ENCODE data around the gene HSPA12A. TPM values are rescaled to one million over a fixed set of nuclear protein-coding genes. Genes with fewer than 3 reads are reported as not detected.

Gene HSPA12A, protein sequence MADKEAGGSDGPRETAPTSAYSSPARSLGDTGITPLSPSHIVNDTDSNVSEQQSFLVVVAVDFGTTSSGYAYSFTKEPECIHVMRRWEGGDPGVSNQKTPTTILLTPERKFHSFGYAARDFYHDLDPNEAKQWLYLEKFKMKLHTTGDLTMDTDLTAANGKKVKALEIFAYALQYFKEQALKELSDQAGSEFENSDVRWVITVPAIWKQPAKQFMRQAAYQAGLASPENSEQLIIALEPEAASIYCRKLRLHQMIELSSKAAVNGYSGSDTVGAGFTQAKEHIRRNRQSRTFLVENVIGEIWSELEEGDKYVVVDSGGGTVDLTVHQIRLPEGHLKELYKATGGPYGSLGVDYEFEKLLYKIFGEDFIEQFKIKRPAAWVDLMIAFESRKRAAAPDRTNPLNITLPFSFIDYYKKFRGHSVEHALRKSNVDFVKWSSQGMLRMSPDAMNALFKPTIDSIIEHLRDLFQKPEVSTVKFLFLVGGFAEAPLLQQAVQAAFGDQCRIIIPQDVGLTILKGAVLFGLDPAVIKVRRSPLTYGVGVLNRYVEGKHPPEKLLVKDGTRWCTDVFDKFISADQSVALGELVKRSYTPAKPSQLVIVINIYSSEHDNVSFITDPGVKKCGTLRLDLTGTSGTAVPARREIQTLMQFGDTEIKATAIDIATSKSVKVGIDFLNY
- total RNA-seq (2014; rRNA removed; shearing (Covaris generic)): 10.0 and 10.6 TPM in 2 replicates
- polyA plus RNA-seq (2014; cell fraction: nucleus; rRNA removed): 16.0 and 31.8 TPM in 2 replicates

- DNase-seq (ENCODE audit: extremely low read depth, low read depth): peak; percentile 64
Observed at GRCh38 chr10:116742367-116743265, at the start of gene HSPA12A. TSS of gene HSPA12A (minus strand) at chr10:116742566. CDS start at chr10:116742469, 97 bp downstream.

DNA sequence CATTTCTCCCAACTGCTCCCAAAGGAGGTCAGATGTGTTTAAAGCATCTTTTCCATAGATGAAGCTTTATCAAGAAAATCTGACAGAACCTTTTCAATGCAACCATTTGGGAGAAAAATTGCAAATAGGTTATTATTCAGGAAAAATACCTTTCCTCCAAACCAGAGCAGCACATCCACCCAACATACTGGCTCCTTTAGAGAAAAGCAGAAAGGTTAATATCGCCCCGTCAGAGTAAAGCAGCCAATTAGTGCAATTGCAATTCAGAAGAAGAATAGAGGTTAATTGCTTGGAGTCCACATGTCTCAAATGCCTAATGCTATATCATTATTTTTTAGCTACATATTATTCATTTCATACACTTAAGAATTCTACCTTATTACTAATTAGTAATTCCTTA lies 48.9 kb upstream of the HSPA12A start:
- no peak for DNase-seq (ENCODE audit: extremely low read depth, low read depth)

DNA sequence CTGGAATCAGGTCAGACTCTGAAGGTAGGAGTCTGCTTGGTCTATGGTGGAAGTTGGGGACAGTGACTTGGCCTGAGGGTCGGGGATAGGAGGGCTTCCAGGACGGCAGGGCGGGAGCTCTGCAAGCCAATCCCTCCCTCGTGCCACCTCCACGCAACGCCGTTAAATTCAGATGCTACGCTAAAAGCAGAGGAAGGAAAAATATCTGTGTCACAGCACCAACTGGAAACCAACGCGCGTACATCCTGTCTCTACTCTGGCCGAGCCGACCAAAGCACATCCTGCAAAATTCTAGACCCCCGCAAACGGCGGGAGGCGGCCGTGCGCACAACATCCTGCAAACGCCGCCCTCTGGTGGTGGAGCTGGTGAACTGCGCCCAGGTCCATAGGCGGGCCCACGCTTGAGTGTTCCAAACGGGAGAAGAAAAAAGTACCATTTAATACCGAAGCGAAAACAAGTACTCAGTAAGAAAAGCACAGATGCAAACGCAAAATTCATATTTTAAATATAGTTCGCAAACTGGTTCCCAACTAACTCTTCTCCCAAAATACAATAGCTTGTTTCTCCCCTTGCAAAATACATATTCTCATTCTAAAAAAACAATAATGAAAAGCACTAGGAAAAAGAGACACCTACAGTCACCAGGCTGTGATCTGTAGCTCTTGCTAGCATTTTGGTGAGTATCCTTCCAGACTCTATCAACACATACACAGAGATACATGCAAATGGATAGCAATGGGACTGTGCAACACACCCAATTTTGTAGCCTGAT lies 45.7 kb upstream of the HSPA12A start:
- DNase-seq (ENCODE audit: extremely low read depth, low read depth): peak; percentile 48

DNA sequence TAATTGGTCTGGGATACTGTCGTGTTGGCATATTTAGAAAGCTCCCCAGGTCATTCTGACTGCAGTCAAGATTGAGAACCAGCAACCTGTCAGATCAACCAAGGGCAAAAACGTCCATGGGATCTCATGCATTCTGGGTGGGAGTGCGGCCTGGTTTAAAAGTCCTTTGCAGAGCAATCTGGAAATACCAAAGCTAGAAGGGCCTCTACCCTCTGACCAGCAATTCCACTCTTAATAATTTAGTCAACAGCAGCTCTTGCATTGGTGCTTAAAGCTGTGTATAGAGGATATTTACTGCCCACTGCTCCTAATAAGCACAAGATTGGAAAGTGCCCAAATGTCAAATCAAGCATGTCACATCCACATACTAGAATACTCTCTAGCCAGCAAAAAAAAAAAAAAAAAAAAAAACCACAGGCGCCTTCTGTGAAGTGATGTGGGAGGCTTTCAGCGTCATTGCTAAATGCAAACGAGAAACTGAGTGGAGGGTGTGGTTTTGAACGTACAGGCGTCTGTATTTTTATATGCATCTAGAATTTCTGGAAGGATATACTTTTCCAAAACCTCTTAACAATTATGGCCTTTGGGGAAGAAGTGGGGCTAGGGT lies 44.8 kb upstream of the HSPA12A start:
- DNase-seq (ENCODE audit: extremely low read depth, low read depth): no peak

DNA sequence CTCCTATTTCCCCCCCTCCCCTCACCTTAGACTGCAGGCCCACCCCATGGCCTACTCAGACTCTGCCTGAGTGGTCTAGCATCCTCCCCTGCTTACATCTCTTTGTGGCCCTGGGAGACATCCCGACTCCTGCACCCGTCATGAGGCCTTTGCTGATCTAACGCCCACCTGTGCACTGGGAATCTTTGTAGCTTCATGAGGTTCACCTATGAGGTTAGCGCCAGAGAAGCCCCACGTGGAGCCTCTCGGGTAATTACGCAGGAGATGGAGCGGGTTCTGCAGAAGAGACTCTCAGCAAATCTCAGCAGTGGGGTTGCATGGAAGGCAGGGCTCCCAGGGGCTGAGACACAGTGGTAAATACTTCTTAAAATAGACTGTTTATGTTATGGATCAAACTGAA lies 43.5 kb upstream of the HSPA12A start:
- no peak for DNase-seq (ENCODE audit: extremely low read depth, low read depth)

GRCh38 chr10:116785282-116785681 lies 42.9 kb upstream of the HSPA12A start:
- DNase-seq (ENCODE audit: extremely low read depth, low read depth): no peak

- DNase-seq (ENCODE audit: extremely low read depth, low read depth): no peak
Observed at GRCh38 chr10:116784651-116785050, 42.3 kb upstream of the HSPA12A start.

DNA sequence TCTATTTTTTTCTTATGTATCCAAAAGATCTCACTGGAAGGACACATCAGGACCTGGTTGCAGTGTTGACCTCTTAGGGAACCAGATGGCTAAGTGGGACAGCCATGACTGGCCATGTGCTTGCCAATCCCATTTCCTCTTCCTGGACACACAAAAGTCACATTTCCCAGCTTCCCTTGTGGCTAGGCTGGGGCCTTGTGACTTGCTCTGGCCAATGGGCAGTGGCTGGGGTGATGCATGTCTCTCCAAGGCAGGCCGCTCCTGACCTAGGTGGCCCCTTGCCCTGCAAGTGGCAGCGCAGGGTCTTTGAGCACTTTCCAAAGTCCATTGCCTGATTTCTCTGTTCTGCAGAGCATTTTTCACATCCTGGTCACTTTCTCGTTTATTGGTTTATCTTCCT lies 41.7 kb upstream of the HSPA12A start:
- DNase-seq (ENCODE audit: extremely low read depth, low read depth): no peak

- DNase-seq (ENCODE audit: extremely low read depth, low read depth): no peak
Observed at GRCh38 chr10:116783011-116783655, 40.8 kb upstream of the HSPA12A start.

DNA sequence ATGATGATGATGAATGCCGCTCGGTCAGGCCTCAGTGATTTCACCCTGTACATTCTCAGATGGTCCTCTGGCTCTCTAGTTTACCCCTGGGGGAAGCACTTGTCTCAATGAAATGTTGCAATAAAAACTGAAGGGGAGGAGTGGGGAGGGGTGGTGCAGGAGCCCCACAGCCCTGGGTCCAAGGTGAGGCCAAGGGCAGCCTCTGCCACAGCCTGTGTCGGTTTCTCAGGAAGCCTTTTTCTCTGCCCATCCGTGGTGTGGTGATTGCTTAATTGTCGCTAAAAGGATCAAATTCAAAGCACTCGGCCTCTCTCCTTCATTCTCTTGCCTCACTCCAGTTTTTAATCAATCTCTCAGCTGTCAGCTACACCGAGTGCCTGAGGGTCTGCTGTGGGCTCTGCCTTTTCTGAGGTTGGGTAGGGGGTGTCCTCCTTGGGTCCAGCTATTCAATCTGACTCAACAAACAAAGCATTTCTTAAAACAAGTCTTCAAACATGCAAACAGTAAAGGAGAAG lies 39.1 kb upstream of the HSPA12A start:
- no peak for DNase-seq (ENCODE audit: extremely low read depth, low read depth)

DNA sequence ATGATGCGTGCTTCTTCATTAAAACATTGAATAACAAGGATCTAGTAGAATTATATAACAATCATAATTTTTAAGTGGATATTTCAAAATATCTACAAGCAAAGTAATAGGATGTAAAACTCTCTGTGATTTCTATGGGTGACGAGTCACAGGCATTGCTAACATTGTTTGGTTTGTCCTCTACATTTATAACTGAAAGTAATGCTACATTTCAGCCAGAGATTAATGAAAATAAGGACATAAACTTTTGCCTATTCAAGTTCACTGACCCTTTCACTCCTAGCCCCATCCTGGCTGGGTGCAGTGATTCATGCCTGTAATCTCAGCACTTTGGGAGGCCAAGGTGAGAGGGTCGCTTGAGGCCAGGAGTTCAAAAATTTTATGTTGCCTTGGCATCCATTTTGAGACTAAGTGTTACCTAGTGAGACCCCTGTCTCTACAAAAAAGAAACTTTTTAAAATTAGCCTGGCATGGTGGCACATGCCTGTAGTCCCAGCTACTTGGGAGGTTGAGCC lies 38.4 kb upstream of the HSPA12A start:
- DNase-seq (ENCODE audit: extremely low read depth, low read depth): no peak

GRCh38 chr10:116779076-116779687 lies 36.8 kb upstream of the HSPA12A start:
- no peak for DNase-seq (ENCODE audit: extremely low read depth, low read depth)

DNA sequence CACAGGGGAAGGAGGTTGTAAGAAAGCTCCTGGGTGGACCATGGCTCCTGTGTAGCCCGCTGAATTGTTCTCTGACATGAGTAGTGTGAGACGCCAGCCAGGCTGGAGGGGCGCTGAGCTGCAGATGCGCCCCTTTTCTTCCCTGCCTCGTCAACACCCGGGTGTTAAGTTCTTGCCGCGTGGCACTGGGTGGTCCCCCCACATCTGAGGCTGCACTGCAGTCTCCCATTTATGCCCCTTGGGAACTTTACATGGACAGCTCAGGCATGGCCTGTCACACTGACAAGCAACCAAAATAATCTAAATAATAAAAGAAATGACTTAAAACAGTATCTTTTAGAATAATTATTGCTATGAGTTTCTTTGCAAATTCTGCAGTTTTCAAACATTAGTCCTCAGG lies 34.6 kb upstream of the HSPA12A start:
- no peak for DNase-seq (ENCODE audit: extremely low read depth, low read depth)

DNA sequence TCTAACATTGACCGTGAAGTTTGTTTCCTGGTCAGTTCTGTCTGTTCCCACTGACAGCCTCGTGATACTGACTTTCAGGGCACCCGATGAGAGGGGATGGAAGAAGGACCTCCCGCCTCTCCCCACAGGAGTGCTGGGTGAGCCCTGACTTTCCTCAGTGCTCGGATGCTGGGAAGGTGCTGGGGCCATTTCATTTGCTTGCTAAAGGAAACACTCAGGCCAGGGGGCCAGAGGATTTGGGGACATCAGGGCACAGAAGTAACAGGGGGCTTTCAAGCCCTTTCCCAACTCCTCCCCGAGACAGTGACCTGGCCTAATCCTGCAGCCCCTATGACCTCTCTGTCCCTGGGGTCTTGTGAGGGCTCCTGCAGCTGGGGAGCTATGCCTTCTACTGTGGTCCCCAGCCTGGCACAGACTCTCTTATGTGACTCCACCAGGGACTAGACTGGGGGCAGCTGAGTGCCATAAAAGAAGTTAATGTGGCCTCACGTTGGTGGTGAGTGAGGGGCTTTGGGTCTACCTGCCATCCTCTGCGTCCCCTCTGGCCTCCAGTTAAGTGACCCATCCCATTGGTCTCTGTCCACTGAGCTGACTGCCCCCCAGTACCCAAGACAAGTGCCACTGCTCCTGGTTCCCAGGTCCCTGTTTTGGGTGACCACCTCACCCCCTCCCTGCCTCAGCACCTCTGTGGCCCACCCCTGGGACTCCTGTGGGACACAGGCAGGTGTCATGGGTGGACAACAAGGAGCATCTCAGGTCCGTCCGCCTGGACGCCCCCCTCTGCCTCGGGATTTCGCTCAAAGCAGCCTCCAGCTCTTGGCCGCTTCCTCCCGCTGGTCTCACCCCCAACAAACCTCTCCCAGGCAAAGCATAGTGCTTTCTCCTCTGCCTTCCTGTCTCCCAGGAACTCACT lies 33.4 kb upstream of the HSPA12A start:
- DNase-seq (ENCODE audit: extremely low read depth, low read depth): no peak

GRCh38 chr10:116774728-116775151 lies 32.4 kb upstream of the HSPA12A start:
- no peak for DNase-seq (ENCODE audit: extremely low read depth, low read depth)

DNA sequence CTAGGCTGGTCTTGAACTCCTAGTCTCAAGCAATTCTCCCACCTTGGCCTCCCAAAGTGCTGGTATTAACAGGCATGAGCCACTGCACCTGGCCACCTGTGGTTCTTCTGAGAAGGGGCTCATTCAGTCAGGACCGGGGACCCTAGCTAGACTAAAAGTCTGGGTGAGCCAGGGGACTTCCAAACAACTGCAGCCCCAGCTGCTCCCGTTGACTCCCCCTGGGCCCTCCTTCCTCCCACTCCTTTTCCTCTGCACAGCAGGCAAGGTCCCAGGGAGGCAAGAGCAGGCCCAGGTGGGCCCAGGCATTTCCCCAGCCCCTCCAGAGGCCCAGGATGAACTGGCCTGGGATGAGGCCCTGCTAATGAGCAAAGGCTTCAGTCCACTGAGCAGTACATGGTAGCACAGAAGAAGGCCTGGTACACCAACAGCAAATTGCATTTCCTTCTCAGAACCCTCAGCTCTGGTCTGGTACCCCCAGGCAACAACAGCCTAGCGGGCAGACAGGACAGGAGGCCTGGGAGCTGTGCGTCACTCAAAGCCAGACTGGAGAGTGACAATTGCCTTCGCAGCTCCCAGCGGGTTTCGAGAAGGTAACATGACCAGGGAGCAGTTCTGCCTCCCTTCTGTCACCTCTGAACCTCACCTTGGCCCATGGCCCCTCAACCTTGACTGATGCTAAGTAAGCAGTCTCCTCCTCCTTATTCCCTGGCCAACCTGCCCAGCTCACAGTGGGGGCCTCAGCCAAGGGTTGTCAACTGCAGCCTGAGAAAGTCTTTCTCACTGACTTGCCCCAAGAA lies 30.7 kb upstream of the HSPA12A start:
- DNase-seq (ENCODE audit: extremely low read depth, low read depth): no peak

Measured in NCI-H460 (cell line).